Medulla oblongata (tissue), 1 donor: Measurements from ENCODE around the gene C16orf95.
A peak's percentile ranks its signal among the peaks of the same experiment; 100 is the strongest.
"Not testable (repeated sequence)": the region's sequence is repeated elsewhere in the genome, so short reads cannot be mapped to it uniquely, and the experiment has no call there.

Experiments
- DNase-seq: peaks from one replicate; pipeline ENCODE4 v3.0.0-alpha.2; 2015; ENCODE audit errors: extremely low spot score

The C16orf95 gene

GRCh38 chr16:87288753-87289362 lies 28.3 kb downstream of the C16orf95 start:
- no peak for DNase-seq

- DNase-seq = no peak
These were observed 30.2 kb downstream of the C16orf95 start for GRCh38 chr16:87286839-87287626.

GRCh38 chr16:87284183-87284582 lies 33.0 kb downstream of the C16orf95 start:
- DNase-seq = no peak

GRCh38 chr16:87279094-87279658 lies 38.0 kb downstream of the C16orf95 start:
- no peak for DNase-seq

- peak; percentile 79 for DNase-seq
These were observed 38.8 kb downstream of the C16orf95 start for GRCh38 chr16:87278191-87279093.

GRCh38 chr16:87276924-87277323 lies 40.3 kb downstream of the C16orf95 start:
- no peak for DNase-seq

GRCh38 chr16:87276091-87276701 lies 41.0 kb downstream of the C16orf95 start:
- DNase-seq = peak; percentile 7

GRCh38 chr16:87274794-87275193 lies 42.4 kb downstream of the C16orf95 start:
- DNase-seq = no peak

- DNase-seq = no peak
These were observed 43.6 kb downstream of the C16orf95 start for GRCh38 chr16:87273471-87274030.

- DNase-seq = no peak
These were observed 45.9 kb downstream of the C16orf95 start for GRCh38 chr16:87271256-87271655.

- DNase-seq = no peak
These were observed 49.6 kb downstream of the C16orf95 start for GRCh38 chr16:87267566-87267965.

GRCh38 chr16:87266846-87267245 lies 50.3 kb downstream of the C16orf95 start:
- DNase-seq = no peak

GRCh38 chr16:87265261-87265660 lies 51.9 kb downstream of the C16orf95 start:
- no peak for DNase-seq

- no peak for DNase-seq
These were observed 52.6 kb downstream of the C16orf95 start for GRCh38 chr16:87264634-87265033.

- no peak for DNase-seq
These were observed 53.7 kb downstream of the C16orf95 start for GRCh38 chr16:87263418-87264052.

- no peak for DNase-seq
These were observed 57.8 kb downstream of the C16orf95 start for GRCh38 chr16:87259431-87259830.

GRCh38 chr16:87258653-87259052 lies 58.5 kb downstream of the C16orf95 start:
- DNase-seq = not testable (repeated sequence)

GRCh38 chr16:87255866-87256265 lies 61.3 kb downstream of the C16orf95 start:
- no peak for DNase-seq

GRCh38 chr16:87254734-87255133 lies 62.5 kb downstream of the C16orf95 start:
- DNase-seq = no peak

GRCh38 chr16:87254296-87254695 lies 62.9 kb downstream of the C16orf95 start:
- no peak for DNase-seq

GRCh38 chr16:87253536-87253935 lies 63.7 kb downstream of the C16orf95 start:
- DNase-seq = no peak
